ENCODE data around the gene IGSF5.

Gene IGSF5

GRCh38 chr21:39802217-39802616, 57.2 kb downstream of the IGSF5 start:
- Mint-ChIP-seq H3K27ac (ENCODE audit: low read depth) (no peak overlapping the region), H3K9me3 (peaks cover 11% of the 10 kb centered on the region), H3K27me3 (no peaks in the 10 kb centered on the region), H3K4me1 (no peaks in the 10 kb centered on the region), H3K4me3 (no peak overlapping the region), H3K36me3 (ENCODE audit: insufficient read depth) (no peaks in the 10 kb centered on the region)
- ATAC-seq (replicated peaks; ENCODE audit: extremely low read depth, poor library complexity, severe bottlenecking): no peak
- DNase-seq (ENCODE audit: low spot score in 2 of 2): no peak

DNA sequence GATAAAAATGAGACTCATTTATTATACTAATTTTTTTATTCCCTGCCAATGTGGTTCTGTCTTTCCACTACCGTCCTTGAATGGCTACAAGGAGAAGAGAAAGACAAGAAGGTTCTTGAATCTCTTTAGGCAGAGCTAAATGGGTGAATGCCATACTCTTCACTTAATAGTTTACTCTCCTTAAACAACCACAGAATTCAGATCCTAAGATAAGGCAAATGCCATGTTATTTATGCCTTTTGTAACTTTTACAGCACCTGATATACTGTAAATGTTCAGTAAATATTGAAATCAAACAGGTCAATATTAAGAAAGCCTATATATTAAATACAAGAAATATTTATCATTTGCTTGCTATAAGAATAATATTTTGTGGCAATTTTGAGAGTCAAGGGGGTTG, 58.4 kb downstream of the IGSF5 start:
- peaks cover 11% of the 10 kb centered on the region for H3K9me3 Mint-ChIP-seq
- DNase-seq (ENCODE audit: low spot score in 2 of 2) (no peak), ATAC-seq (replicated peaks; ENCODE audit: extremely low read depth, poor library complexity, severe bottlenecking) (no peak)
- H3K4me1 Mint-ChIP-seq: no peaks in the 10 kb centered on the region
- H3K27me3 Mint-ChIP-seq: no peaks in the 10 kb centered on the region
- H3K36me3 Mint-ChIP-seq (ENCODE audit: insufficient read depth): no peaks in the 10 kb centered on the region
- H3K27ac Mint-ChIP-seq (ENCODE audit: low read depth): no peak overlapping the region
- H3K4me3 Mint-ChIP-seq: no peak overlapping the region

DNA sequence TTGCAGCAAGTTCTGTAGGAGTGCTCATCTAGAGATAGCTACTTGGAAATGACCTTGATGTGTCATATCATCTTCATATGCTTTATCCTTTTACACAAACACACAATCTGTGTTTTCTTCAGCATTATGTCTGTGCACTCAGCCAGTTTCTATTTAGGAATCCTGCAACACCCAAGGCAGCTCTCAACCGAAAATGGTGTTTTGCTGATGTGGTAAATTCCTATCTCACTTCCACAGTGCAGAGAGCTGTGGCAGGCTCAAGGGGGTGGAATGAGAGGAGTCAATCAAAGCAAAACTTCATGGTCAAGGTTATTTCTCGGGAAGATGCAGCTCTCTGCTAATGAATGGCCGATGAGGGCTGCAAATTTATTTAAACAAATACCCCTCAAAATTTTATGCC, 59.3 kb downstream of the IGSF5 start:
- ATAC-seq (replicated peaks; ENCODE audit: extremely low read depth, poor library complexity, severe bottlenecking): no peak
- DNase-seq (ENCODE audit: low spot score in 2 of 2): no peak
- H3K27me3 Mint-ChIP-seq: no peaks in the 10 kb centered on the region
- no peak overlapping the region for H3K27ac Mint-ChIP-seq (ENCODE audit: low read depth)
- H3K4me1 Mint-ChIP-seq: no peaks in the 10 kb centered on the region
- H3K4me3 Mint-ChIP-seq: no peak overlapping the region
- no peaks in the 10 kb centered on the region for H3K36me3 Mint-ChIP-seq (ENCODE audit: insufficient read depth)
- peaks cover 11% of the 10 kb centered on the region for H3K9me3 Mint-ChIP-seq

GRCh38 chr21:39805983-39806382, 61.0 kb downstream of the IGSF5 start:
- Mint-ChIP-seq H3K27ac (ENCODE audit: low read depth) (no peak overlapping the region), H3K36me3 (ENCODE audit: insufficient read depth) (no peaks in the 10 kb centered on the region), H3K4me1 (no peaks in the 10 kb centered on the region), H3K27me3 (no peaks in the 10 kb centered on the region), H3K4me3 (no peak overlapping the region), H3K9me3 (peaks cover 11% of the 10 kb centered on the region)
- no peak for DNase-seq (ENCODE audit: low spot score in 2 of 2)
- ATAC-seq (replicated peaks; ENCODE audit: extremely low read depth, poor library complexity, severe bottlenecking): no peak

DNA sequence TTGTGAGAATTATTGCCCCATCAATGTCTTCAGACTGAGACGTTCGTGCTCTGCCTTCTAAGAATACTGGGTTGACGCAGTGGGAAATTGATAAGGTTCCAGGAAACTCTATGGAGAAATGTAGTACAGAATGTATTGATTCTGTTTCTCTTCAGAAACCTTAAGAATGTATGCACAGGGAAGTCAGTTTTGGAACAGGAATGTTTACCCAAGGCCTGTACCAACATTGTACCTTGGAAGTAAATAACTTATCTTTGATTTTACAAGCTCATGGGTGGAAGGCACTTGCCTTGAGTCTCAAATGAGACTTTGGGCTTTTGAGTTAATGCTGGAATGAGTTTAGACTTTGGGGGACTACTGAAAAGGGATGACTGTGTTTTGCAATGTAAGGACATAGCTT, 62.8 kb downstream of the IGSF5 start:
- no peak for ATAC-seq (replicated peaks; ENCODE audit: extremely low read depth, poor library complexity, severe bottlenecking)
- no peak overlapping the region for H3K4me3 Mint-ChIP-seq
- no peaks in the 10 kb centered on the region for H3K36me3 Mint-ChIP-seq (ENCODE audit: insufficient read depth)
- no peaks in the 10 kb centered on the region for H3K4me1 Mint-ChIP-seq
- DNase-seq (ENCODE audit: low spot score in 2 of 2): no peak
- H3K27me3 Mint-ChIP-seq: no peaks in the 10 kb centered on the region
- no peak overlapping the region for H3K27ac Mint-ChIP-seq (ENCODE audit: low read depth)
- H3K9me3 Mint-ChIP-seq: peaks cover 11% of the 10 kb centered on the region

- Mint-ChIP-seq H3K9me3 (peaks cover 10% of the 10 kb centered on the region), H3K27ac (ENCODE audit: low read depth) (no peak overlapping the region)
These were observed 65.0 kb downstream of the IGSF5 start for GRCh38 chr21:39809936-39810335.

DNA sequence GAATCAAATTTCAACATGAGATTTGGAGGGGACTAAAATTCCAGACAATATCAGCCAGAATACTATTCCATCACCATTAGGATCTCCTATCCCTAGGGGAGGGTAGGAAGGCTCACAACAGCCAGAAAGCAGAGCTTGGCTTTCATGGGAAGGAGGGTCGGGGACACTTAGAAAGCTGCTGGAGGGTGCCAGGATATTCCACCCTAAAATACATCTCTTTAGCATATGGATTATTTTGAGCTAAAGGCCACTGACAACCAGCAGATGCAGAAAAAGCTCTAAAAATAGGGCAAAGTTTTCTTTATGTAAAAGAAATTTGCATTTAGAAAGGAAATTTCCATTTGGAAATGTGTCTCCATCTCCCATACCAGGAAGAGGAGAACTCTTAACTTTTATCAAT, 68.0 kb downstream of the IGSF5 start:
- no peaks in the 10 kb centered on the region for H3K4me1 Mint-ChIP-seq
- H3K9me3 Mint-ChIP-seq: peaks cover 7% of the 10 kb centered on the region
- no peaks in the 10 kb centered on the region for H3K36me3 Mint-ChIP-seq (ENCODE audit: insufficient read depth)
- DNase-seq (ENCODE audit: low spot score in 2 of 2): no peak
- no peak overlapping the region for H3K27ac Mint-ChIP-seq (ENCODE audit: low read depth)
- no peak for ATAC-seq (replicated peaks; ENCODE audit: extremely low read depth, poor library complexity, severe bottlenecking)
- H3K27me3 Mint-ChIP-seq: no peaks in the 10 kb centered on the region
- H3K4me3 Mint-ChIP-seq: no peak overlapping the region

More at GRCh38 chr21:39809936-39810335, 65.0 kb downstream of the IGSF5 start:
- Mint-ChIP-seq H3K27me3 (no peaks in the 10 kb centered on the region), H3K36me3 (ENCODE audit: insufficient read depth) (no peaks in the 10 kb centered on the region), H3K4me3 (no peak overlapping the region), H3K4me1 (no peaks in the 10 kb centered on the region)
- no peak for ATAC-seq (replicated peaks; ENCODE audit: extremely low read depth, poor library complexity, severe bottlenecking)
- no peak for DNase-seq (ENCODE audit: low spot score in 2 of 2)

DNA sequence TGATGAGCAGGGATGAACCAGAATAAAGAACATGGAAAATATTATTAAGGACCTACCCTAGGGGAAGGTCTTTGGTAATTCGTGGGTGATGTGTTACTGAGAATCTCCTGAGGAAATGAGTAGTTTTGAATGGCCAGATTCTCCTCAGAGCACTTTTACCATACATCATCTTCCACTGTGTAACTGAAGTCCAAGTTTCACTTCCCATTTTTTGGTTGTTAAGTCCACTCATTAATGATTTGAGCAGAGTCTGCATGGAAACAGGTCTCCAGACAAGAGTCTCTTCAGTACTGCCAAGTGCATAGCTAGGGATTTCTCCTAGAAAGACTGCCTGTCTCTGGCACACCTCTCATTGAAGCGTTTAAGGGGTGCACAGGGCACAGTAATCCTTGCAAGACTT, 73.6 kb downstream of the IGSF5 start:
- ATAC-seq (replicated peaks; ENCODE audit: extremely low read depth, poor library complexity, severe bottlenecking) (no peak), DNase-seq (ENCODE audit: low spot score in 2 of 2) (no peak)
- H3K4me3 Mint-ChIP-seq: no peak overlapping the region
- H3K9me3 Mint-ChIP-seq: peaks cover 19% of the 10 kb centered on the region
- H3K4me1 Mint-ChIP-seq: no peaks in the 10 kb centered on the region
- H3K27me3 Mint-ChIP-seq: no peaks in the 10 kb centered on the region
- no peaks in the 10 kb centered on the region for H3K36me3 Mint-ChIP-seq (ENCODE audit: insufficient read depth)
- no peak overlapping the region for H3K27ac Mint-ChIP-seq (ENCODE audit: low read depth)

GRCh38 chr21:39822042-39822441, 77.1 kb downstream of the IGSF5 start:
- Mint-ChIP-seq H3K27me3 (no peaks in the 10 kb centered on the region), H3K36me3 (ENCODE audit: insufficient read depth) (no peaks in the 10 kb centered on the region), H3K4me1 (no peaks in the 10 kb centered on the region), H3K9me3 (peaks cover 20% of the 10 kb centered on the region), H3K27ac (ENCODE audit: low read depth) (no peak overlapping the region), H3K4me3 (no peak overlapping the region)
- ATAC-seq (replicated peaks; ENCODE audit: extremely low read depth, poor library complexity, severe bottlenecking) (no peak), DNase-seq (ENCODE audit: low spot score in 2 of 2) (no peak)

DNA sequence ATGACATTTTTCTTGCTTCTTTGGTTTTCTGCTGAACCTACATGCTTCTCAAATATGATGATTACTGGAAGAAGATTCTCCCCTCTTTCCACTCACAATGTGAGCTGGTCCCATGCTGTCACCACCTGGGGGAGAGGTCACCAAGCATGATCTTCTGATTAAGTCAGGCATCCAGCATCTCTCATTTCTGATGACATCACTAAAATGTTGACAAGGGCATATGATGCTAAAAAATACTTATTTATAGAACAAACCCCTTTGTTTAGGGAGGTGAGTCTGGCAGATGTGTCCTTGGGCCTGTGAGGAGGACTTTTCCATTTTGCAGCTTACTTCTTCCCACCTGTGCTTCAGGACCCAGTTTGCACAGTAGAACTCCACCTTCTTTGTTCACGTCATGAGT, 80.3 kb downstream of the IGSF5 start:
- Mint-ChIP-seq H3K27me3 (no peaks in the 10 kb centered on the region), H3K4me1 (no peaks in the 10 kb centered on the region), H3K9me3 (peaks cover 12% of the 10 kb centered on the region), H3K36me3 (ENCODE audit: insufficient read depth) (no peaks in the 10 kb centered on the region), H3K4me3 (no peak overlapping the region), H3K27ac (ENCODE audit: low read depth) (no peak overlapping the region)
- DNase-seq (ENCODE audit: low spot score in 2 of 2): no peak
- no peak for ATAC-seq (replicated peaks; ENCODE audit: extremely low read depth, poor library complexity, severe bottlenecking)

DNA sequence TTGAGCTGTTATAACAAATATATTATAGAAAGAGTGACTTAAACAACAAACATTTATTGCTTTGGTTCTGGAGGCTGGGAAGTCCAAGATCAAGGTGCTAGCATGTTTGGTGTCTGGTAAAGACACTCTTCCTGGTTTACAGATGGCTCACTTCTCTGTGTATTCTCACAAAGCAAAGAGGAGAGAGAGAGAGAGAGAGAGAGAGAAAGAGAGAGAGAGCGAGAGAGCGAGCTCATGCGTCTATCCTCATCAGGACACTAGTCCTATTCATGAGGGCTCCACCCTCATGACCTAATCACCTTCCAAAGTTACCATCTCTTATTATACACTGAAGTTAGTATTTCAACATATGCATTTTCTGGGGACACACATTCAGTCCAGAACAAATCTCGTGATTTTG, 89.6 kb downstream of the IGSF5 start:
- no peaks in the 10 kb centered on the region for H3K4me1 Mint-ChIP-seq
- ATAC-seq (replicated peaks; ENCODE audit: extremely low read depth, poor library complexity, severe bottlenecking): no peak
- H3K27me3 Mint-ChIP-seq: no peaks in the 10 kb centered on the region
- H3K27ac Mint-ChIP-seq (ENCODE audit: low read depth): no peak overlapping the region
- no peak for DNase-seq (ENCODE audit: low spot score in 2 of 2)
- H3K36me3 Mint-ChIP-seq (ENCODE audit: insufficient read depth): no peaks in the 10 kb centered on the region
- no peak overlapping the region for H3K4me3 Mint-ChIP-seq
- no peaks in the 10 kb centered on the region for H3K9me3 Mint-ChIP-seq

- Mint-ChIP-seq H3K4me3 (no peak overlapping the region), H3K27ac (ENCODE audit: low read depth) (no peak overlapping the region), H3K36me3 (ENCODE audit: insufficient read depth) (no peaks in the 10 kb centered on the region), H3K9me3 (peaks cover 8% of the 10 kb centered on the region), H3K27me3 (no peaks in the 10 kb centered on the region), H3K4me1 (no peaks in the 10 kb centered on the region)
- DNase-seq (ENCODE audit: low spot score in 2 of 2): no peak
- ATAC-seq (replicated peaks; ENCODE audit: extremely low read depth, poor library complexity, severe bottlenecking): no peak
These were observed 92.9 kb downstream of the IGSF5 start for GRCh38 chr21:39837861-39838359.

GRCh38 chr21:39840373-39841097, 95.6 kb downstream of the IGSF5 start:
- no peak for DNase-seq (ENCODE audit: low spot score in 2 of 2)
- no peak for ATAC-seq (replicated peaks; ENCODE audit: extremely low read depth, poor library complexity, severe bottlenecking)
- H3K9me3 Mint-ChIP-seq: peaks cover 9% of the 10 kb centered on the region
- no peaks in the 10 kb centered on the region for H3K4me1 Mint-ChIP-seq
- H3K27ac Mint-ChIP-seq (ENCODE audit: low read depth): no peak overlapping the region
- H3K36me3 Mint-ChIP-seq (ENCODE audit: insufficient read depth): no peaks in the 10 kb centered on the region
- H3K27me3 Mint-ChIP-seq: no peaks in the 10 kb centered on the region
- H3K4me3 Mint-ChIP-seq: no peak overlapping the region

Data from central memory CD8-positive, alpha-beta T cell (primary cell).